ENCODE results near the gene PSMD14. TPM values are rescaled to one million over a fixed set of nuclear protein-coding genes. Genes with fewer than 3 reads are reported as not detected.
A peak's percentile ranks its signal among the peaks of the same experiment; 100 is the strongest.

PSMD14 gene
- total RNA-seq, 1 donor from 2014 or later = 33.5 TPM

- TF ChIP-seq CTCF (IDR thresholded peaks at IDR 0.05) = no peak
- DNase-seq (no peak), ATAC-seq (no peak)
- no peak within 1 kb of the TSS for H3K27ac ChIP-seq
- no peaks in the 10 kb centered on the region for H3K9me3 ChIP-seq
- peak within 1 kb of the TSS; percentile 52 for H3K4me3 ChIP-seq
- intact Hi-C loops (cut with DNase I) = no loop called here
- H3K36me3 ChIP-seq = no peaks in the 10 kb centered on the region
- peaks cover 79% of the 10 kb centered on the region for H3K27me3 ChIP-seq (ENCODE audit: low read depth)
- H3K4me1 ChIP-seq = peaks cover 45% of the 10 kb centered on the region
Observed at GRCh38 chr2:161415987-161416707, 107.9 kb downstream of the PSMD14 start, which contains the start of gene TBR1. Gene TBR1 (plus strand): TSS chr2:161416297. CDS start chr2:161416411, 114 bp downstream.

DNA sequence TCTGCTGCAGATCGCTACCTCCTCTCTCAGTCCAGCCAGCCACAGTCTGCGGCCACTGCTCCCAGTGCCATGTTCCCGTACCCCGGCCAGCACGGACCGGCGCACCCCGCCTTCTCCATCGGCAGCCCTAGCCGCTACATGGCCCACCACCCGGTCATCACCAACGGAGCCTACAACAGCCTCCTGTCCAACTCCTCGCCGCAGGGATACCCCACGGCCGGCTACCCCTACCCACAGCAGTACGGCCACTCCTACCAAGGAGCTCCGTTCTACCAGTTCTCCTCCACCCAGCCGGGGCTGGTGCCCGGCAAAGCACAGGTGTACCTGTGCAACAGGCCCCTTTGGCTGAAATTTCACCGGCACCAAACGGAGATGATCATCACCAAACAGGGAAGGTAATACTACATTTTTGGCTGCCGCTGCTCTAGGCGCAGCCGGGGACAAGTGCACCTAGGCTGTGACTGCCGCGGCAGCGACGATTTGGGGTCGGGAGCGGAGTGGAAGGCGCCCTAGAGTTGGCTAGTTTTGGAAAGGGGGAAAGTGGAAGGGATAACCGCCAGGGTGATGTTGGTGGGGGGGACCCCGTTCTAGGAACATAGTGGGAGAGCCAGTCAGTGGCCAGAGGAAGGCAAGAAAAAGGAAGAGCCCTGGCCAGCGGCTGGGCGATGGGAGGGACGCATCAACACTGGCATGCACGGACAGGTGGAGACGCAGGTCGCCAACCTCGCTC lies 108.6 kb downstream of the PSMD14 start:
- Histone ChIP-seq H3K27me3 (ENCODE audit: low read depth) (peaks cover 85% of the 10 kb centered on the region), H3K4me3 (no peak overlapping the region), H3K36me3 (no peaks in the 10 kb centered on the region), H3K27ac (no peak overlapping the region), H3K9me3 (no peaks in the 10 kb centered on the region), H3K4me1 (peaks cover 45% of the 10 kb centered on the region)
- peak in 1 of 2 donors; percentile 15 for ATAC-seq
- DNase-seq = no peak
- no peak for TF ChIP-seq CTCF (IDR thresholded peaks at IDR 0.05)
- intact Hi-C loops (cut with DNase I) = no loop called here

- intact Hi-C loops (cut with DNase I) = no loop called here
- peaks cover 93% of the 10 kb centered on the region for H3K27me3 ChIP-seq (ENCODE audit: low read depth)
- H3K4me3 ChIP-seq = no peak overlapping the region
- DNase-seq (no peak), ATAC-seq (no peak)
- no peaks in the 10 kb centered on the region for H3K36me3 ChIP-seq
- no peak overlapping the region for H3K27ac ChIP-seq
- H3K4me1 ChIP-seq = peaks cover 45% of the 10 kb centered on the region
- no peaks in the 10 kb centered on the region for H3K9me3 ChIP-seq
- no peak for TF ChIP-seq CTCF (IDR thresholded peaks at IDR 0.05)
Observed at GRCh38 chr2:161417438-161418274, 109.4 kb downstream of the PSMD14 start.

DNA sequence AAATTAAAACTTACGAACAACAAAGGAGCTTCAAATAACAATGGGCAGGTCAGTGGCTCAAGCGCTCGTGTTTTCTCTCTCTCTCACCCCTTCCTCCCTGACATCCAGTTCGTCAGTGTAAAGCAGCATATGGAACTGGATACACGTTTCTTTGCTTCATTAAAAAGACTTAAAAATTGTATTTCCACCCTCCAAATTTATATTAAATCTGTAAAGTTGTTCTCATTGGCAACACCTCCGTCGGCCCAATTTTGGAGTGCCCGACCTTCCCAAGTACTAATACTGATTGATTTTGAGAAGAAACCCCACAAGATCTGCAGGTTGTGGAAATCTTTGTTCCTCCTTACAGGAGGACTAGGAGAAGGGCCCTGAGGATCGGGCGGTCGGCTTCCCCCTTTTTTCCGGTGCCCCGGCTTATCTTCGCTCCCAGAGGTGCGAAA lies 110.1 kb downstream of the PSMD14 start:
- ATAC-seq = no peak
- Histone ChIP-seq H3K27me3 (ENCODE audit: low read depth) (peaks cover 99% of the 10 kb centered on the region), H3K4me1 (peaks cover 45% of the 10 kb centered on the region), H3K9me3 (no peaks in the 10 kb centered on the region), H3K27ac (no peak overlapping the region), H3K36me3 (no peaks in the 10 kb centered on the region), H3K4me3 (no peak overlapping the region)
- DNase-seq = no peak
- no peak for TF ChIP-seq CTCF (IDR thresholded peaks at IDR 0.05)
- intact Hi-C loops (cut with DNase I) = no loop called here
